ENCODE measurements around the gene DCST2. TPM values are rescaled to one million over a fixed set of nuclear protein-coding genes. Genes with fewer than 3 reads are reported as not detected.
"Not testable (repeated sequence)": the region's sequence is repeated elsewhere in the genome, so short reads cannot be mapped to it uniquely, and the experiment has no call there.

DCST2 gene
- polyA plus RNA-seq, 1 donor, result 0.63 TPM

DNA sequence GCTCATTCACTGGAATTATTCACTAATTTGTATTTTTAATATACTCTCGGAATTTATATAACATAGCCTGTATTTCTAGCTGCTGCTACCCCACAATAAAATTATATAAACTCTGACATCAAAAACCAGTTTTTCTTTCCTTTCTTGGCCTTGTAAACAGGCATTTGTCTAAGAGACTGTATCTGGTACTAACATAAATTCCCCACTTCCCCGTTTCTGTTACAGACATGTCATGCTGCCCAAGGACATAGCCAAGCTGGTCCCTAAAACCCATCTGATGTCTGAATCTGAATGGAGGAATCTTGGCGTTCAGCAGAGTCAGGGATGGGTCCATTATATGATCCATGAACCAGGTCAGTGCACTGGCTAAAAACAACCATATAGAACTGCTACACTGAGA, 55.8 kb downstream of the DCST2 start:
- DNase-seq (ENCODE audit: low read depth), result not testable (repeated sequence)

DNA sequence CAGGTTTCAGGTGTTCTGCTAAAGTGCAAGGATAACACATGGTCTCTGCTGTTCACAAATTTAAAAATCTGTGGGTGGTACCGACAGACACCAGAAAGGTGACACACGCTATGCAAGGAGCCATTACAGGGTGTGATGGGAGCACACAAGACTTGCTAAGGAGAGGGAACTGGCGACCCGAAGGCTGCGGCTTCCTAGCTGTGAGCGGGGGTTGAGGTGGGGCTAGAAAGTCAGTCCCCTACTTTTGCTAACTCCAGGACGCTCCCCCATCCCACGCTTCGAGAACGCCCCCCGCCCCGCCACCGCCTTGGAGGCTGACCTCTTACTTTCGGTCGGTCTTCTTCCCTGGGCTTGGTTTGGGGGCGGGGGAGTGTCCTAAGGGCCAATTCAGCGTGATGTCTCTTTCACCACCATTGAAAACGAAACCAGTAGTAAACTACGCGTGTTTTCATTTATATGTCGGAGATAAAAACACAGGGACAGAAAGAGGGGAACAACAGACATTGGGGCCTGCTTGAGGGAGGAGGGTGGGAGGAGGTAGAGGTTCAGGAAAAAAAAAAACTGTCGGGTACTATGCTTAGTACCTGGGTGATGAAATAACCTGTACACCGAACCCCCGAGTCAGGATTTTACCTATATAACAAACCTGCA, 58.0 kb downstream of the DCST2 start:
- DNase-seq (ENCODE audit: low read depth), result no peak

DNA sequence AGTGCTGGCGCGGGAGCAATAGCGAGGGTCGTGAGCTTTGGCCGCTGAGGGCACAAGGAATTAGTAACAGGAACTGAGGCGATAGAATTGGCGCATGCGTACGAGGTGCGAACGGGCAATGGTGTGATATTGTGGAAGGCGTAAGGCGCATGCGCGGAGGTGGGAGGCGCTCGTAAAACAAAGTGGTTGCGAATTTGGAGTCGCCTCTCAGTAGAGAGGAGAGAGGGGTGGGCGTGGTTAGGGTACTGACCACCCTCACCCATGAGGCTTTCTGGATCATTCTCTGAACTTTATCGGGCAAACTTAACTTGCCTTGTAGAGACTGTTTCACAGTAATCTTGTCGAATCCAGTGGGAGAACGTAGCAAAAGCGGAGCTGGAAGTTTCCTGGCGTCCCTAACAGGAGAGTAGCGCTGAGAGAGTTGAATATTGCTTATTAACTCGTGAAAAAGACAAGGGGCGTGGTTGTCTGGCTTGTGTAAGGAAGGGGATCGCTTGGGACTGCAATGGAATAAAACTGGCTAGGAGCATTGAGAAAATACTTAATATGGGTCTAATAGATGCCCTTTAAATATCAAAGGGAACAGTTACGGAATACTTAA, 58.7 kb downstream of the DCST2 start:
- peak; percentile 97 for DNase-seq (ENCODE audit: low read depth)

DNA sequence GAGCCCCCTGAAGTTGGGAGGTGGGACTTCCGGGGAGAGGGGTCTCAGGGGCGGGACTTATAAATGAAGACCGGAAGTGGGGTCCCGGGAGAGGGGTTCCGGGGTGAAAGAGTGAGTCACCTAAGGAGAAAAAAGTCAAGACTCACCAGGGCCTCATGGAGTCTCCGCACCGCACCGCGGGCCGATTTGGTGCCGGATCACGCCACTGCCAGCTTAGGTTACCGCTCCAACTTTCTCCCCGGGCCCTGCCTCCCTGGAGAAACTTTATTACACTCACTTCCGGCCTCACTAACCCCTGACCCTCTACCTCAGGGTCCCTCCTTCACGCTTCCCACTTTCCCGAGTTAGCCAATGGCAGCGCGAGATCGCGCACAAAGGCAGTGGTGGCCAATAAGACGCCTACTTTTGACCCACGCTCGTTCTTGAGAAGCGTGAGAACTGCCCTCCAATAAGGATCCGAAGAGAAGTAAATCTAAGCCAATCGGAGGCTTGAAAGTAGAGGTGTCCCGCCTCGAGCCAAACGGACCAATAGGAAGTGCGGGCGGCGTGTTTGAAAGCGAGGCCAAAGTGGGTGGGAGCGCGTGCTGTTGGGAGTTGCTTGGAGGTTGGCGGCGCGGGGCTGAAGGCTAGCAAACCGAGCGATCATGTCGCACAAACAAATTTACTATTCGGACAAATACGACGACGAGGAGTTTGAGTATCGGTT, 59.3 kb downstream of the DCST2 start, which contains the start of gene CKS1B:
Gene CKS1B (plus strand): TSS at position 580 of the 706 bp plus-strand sequence. CDS start 65 bp downstream, at position 645.
- peak; percentile 100 for DNase-seq (ENCODE audit: low read depth)

DNA sequence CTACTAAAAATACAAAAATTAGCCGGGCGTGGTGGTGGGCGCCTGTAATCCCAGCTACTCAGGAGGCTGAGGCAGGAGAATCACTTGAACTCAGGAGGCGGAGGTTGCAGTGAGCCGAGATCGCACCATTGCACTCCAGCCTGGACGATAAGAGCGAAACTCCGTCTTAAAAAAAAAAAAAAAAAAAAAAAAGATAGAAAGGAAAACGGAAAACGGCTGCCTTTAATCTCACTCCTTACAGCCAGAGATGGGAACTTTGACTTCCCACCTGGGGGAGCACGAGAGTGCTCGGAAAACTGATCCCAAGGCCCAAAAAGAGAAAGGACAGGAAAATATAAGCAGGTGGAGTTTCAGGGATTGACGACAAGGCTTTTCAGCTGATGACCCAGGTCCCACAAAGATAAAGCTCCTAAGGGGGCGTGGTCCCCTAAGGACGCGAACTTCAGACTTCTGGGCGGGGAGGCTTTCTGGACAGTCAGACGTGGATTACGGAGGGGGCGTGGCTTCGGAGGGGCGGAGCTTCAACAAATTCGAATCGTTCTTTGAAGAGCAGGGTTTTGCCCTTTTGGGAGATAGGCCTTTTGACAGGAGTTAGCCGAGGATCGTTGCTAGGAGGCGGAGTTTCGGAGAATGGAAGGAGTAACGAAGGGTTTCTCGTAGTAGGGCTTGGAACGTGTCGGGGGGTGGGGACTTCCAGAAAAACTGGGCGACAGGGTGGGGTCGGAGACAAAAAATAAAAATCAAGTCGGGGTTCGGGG, 60.1 kb downstream of the DCST2 start:
- DNase-seq (ENCODE audit: low read depth), result peak; percentile 79

DNA sequence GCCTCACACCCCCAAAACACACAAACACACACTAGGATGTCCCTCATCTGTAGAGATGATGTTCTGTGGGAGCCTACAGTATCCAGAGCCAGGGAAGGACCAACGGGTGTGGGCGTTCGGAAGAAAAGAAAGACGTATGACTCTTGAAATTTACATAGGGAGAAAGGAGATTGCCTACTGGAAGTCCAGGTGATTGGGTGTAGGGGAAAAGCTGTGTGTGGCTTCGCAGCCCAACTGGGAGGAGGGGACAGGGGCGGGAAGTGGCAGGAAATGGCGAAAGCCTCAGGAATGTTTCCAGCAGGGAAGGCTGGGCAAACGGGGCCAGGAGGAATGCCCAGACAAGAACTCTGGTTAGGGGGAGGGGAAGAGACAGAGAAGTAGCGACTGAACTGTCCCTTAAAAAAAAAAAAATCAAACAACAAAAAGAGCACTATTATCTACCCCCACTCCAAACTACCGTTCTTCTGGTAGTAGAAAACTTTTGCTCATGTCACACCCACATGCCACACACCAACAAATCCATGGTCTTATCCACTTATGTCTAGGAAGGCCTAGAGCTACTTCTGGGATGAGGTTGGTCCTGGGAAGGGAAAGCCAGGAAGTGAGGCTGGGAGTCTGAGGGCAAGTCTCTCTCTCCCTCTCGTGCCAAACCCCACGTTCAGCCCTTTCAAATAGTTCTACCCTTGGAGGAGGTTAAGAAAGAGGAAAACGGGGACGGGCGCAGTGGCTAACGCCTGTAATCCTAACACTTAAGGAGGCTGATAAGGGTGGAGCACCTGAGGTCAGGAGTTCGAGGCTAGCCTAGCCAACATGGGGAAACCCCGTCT, 60.9 kb downstream of the DCST2 start:
- no peak for DNase-seq (ENCODE audit: low read depth)

DNA sequence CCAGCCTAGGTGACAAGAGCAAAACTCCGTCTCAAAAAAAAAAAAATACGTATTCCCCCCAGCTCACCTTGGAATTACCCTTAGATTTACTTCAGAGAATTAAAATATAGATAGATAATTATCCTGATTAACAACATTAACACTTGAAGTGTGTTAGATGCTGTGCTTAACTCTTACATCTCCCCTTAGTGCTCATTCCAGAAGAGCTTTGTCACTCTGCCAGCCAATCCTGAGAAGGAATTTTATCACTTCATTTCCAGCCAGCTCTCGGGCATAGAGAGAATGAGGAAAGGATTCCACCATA, 61.4 kb downstream of the DCST2 start:
- no peak for DNase-seq (ENCODE audit: low read depth)

DNA sequence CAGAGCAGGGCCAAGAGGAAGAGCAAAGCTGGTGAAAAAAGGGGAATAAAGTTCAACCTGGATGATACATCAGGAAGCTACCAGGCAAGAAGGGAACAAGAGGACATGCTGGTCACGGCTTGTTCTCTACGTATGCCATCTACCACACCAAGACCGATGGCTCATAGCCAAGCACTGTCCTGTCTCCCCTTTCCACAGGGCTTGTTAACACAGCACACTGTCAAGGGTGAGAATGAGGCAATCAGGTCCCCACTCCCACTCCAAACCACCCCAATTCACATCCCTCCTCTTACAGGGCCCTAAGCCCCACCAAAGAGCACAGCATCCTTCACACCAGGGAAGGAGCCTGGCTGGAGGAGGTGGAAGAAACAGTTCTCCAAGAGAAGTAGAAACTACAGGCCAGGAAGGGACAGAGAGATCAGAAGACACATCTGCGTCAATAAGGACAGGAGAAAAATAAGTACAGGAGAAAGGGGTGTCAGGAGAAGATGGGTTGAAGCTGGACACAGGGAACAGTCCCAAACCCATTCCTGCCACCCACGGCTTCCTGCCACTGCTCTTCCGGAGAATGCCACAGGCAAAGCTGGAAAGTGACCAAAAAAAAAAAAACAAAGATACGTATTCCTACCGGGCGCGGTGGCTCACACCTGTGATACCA, 62.1 kb downstream of the DCST2 start:
- no peak for DNase-seq (ENCODE audit: low read depth)

DNA sequence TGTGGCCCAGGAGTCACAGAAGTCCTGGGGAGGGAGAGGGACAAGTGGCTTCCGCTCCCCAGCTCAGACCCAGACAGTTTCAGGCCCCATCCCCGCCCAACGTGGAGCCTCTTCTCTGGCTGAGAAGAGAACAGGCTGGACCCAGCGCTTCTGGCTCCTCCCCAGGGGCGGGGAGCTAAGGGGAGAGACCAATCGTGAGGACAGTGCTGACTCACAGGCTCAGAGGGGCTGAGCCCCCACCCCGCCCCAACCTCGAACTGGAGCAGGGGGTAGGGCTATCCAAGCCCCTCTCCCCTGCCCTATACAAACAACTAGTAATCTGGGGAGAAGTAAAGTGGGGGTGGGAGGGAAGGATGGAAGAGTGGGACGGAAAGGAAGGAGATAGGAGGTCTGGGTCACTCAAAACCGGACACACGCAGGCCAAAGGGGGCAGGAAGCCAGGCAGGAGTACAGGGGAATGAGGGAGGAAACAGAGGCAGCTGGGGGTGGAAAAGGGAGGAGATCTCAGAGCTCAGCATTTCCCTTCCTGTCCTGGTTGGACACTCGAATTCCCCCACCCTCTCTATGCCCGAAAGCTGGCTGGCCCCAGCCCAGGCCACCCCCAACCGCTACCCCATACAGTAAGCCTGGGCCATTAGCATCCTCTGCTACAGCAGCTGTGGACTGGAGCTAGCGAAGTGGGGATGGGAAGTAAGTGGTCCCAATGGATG, 62.8 kb downstream of the DCST2 start, which contains the start of gene SHC1:
Gene SHC1 (minus strand): TSS at position 117 of the 710 bp plus-strand sequence. CDS start 221 bp downstream, outside the sequence.
- peak; percentile 93 for DNase-seq (ENCODE audit: low read depth)

DNA sequence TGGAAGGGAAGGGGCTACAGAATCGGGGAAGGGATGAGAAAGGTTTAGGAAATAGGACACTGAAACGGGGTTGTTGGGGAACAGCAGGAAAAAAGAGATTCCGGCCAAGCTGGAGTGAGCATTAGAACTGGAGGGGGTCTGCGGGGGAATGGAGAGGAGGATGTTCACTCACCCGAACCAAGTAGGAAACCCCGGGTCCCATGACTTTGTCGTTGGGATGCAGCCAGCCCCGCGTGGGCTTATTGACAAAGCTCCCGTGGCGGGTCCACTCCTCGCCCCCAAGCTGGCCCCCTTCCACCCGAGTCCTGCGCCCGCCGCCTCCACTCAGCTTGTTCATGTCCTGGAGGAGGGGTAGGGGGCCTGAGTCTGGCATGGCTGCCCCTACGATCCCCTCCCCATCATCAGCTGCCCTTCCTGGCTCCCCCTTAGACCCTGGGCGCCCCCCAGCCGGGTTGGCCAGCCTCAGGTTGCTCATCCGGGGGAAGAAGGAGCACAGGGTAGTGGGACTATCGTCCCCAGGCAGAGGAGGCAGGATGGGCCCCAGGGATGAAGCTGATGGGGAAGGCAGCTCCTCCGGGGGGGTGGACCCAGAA, 63.6 kb downstream of the DCST2 start:
- DNase-seq (ENCODE audit: low read depth), result no peak

DNA sequence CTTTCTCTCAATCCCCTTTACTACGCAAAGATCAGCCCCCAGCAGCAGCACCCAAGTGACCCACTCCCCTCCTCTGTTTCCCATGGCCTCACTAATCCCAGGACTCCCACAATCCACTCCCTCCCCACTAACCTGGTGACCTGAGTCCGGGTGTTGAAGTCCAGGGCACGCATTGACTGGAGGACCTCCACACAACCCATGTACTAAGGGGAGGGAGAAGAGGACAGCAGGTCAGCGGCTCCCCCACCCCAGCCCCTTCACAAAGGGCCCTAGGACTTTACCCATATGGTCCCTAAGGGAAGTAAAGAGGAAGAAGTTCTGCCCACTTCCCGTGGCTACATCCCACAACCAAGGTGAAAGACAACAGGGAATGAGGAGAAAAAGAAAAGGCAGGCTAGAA, 64.3 kb downstream of the DCST2 start:
- DNase-seq (ENCODE audit: low read depth), result no peak

DNA sequence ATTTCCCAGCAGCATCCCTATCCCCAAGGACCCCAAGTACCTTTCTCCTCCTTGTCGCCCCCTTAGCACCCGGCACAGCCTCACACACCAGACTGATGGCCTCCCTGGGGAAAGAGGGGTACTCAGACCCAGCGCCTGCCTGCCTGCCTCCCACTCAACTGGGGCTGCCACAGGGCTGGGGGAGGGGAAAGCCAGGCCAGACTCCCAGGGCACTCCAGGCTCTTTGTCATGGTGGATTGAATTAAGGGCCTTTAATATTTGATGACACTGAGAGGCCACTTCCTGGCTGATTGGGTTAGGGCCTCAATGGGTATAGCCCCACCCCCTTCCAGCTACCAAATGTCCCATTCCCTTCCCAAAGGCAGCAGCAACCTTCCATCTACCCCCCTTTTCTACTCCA, 64.8 kb downstream of the DCST2 start:
- DNase-seq (ENCODE audit: low read depth), result no peak

Other genes starting within 250 kb of the DCST2 start
- gene KCNN3, start 163.5 kb downstream of the DCST2 start, polyA plus RNA-seq (ENCODE audit: insufficient read length), result 10.1 TPM
- gene PMVK, start 97.1 kb downstream of the DCST2 start, polyA plus RNA-seq (ENCODE audit: insufficient read length), result 26.8 TPM
- gene PBXIP1, start 77.7 kb downstream of the DCST2 start, polyA plus RNA-seq (ENCODE audit: insufficient read length), result 164 TPM
- gene PYGO2, start 72.0 kb downstream of the DCST2 start, polyA plus RNA-seq (ENCODE audit: insufficient read length), result 28.3 TPM
- 67.4 TPM for gene SHC1, start 63.0 kb downstream of the DCST2 start, polyA plus RNA-seq (ENCODE audit: insufficient read length)
- 47.6 TPM for gene CKS1B, start 59.1 kb downstream of the DCST2 start, polyA plus RNA-seq (ENCODE audit: insufficient read length)
- 20.6 TPM for gene FLAD1, start 50.4 kb downstream of the DCST2 start, polyA plus RNA-seq (ENCODE audit: insufficient read length)
- gene LENEP, start 40.2 kb downstream of the DCST2 start, polyA plus RNA-seq (ENCODE audit: insufficient read length), result not detected
- gene ZBTB7B, start 31.0 kb downstream of the DCST2 start, polyA plus RNA-seq (ENCODE audit: insufficient read length), result 11.4 TPM
- 0.09 TPM for gene DCST1, start within 50 bp of the DCST2 start, polyA plus RNA-seq (ENCODE audit: insufficient read length)
- 57.1 TPM for gene ADAM15, start 17.5 kb upstream of the DCST2 start, polyA plus RNA-seq (ENCODE audit: insufficient read length)
- 6.5 TPM for gene EFNA4, start 30.0 kb upstream of the DCST2 start, polyA plus RNA-seq (ENCODE audit: insufficient read length)
- 2.1 TPM for gene EFNA3, start 45.1 kb upstream of the DCST2 start, polyA plus RNA-seq (ENCODE audit: insufficient read length)
- gene EFNA1, start 94.1 kb upstream of the DCST2 start, polyA plus RNA-seq (ENCODE audit: insufficient read length), result 20.6 TPM
- gene SLC50A1, start 102.1 kb upstream of the DCST2 start, polyA plus RNA-seq (ENCODE audit: insufficient read length), result 18.6 TPM
- 23.9 TPM for gene DPM3, start 106.8 kb upstream of the DCST2 start, polyA plus RNA-seq (ENCODE audit: insufficient read length)
- 85.3 TPM for gene KRTCAP2, start 139.5 kb upstream of the DCST2 start, polyA plus RNA-seq (ENCODE audit: insufficient read length)
- 0.46 TPM for gene TRIM46, start 140.1 kb upstream of the DCST2 start, polyA plus RNA-seq (ENCODE audit: insufficient read length)
- 63.0 TPM for gene THBS3, start 174.1 kb upstream of the DCST2 start, polyA plus RNA-seq (ENCODE audit: insufficient read length)
- 16.9 TPM for gene MTX1, start 174.9 kb upstream of the DCST2 start, polyA plus RNA-seq (ENCODE audit: insufficient read length)
- gene ENTREP3, start 221.7 kb upstream of the DCST2 start, polyA plus RNA-seq (ENCODE audit: insufficient read length), result 16.3 TPM
- 44.4 TPM for gene SCAMP3, start 228.6 kb upstream of the DCST2 start, polyA plus RNA-seq (ENCODE audit: insufficient read length)
- 37.0 TPM for gene CLK2, start 239.7 kb upstream of the DCST2 start, polyA plus RNA-seq (ENCODE audit: insufficient read length)
- 4.3 TPM for gene HCN3, start 243.7 kb upstream of the DCST2 start, polyA plus RNA-seq (ENCODE audit: insufficient read length)

Measured in forelimb muscle (tissue), 1 donor.